GM12873 (cell line): ENCODE data around the gene MAPK10.

ENCODE experiments used
- TF ChIP-seq, protein P1 (sequence below): IDR thresholded peaks from 2 replicates; pipeline ENCODE4 v1.5.1; 2012; ENCODE audit warnings: low read depth, mild to moderate bottlenecking, moderate library complexity, low read length, control low read depth; ENCODE audit not compliant: insufficient read depth; ENCODE audit errors: missing control alignments

The MAPK10 gene

DNA sequence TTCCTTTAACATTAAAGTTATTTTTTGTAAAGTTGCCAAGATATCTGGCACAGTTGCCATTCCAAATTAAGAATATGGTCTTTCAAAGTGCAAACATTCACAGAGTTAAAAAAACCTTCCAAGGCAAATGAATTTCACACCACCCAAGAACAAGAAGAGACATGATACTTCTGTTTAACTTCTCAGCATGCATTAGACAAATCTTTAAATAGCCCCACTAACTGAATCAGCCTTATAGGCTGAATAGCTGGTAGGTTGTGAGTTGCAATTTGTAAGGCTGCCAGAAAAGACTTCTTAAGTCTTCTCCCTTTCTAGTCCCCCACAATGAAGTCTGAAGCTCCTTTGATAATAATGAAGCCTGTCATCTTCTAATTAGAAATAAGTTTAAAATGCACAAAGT lies 95.6 kb downstream of the MAPK10 start:
- TF ChIP-seq, protein P1, sequence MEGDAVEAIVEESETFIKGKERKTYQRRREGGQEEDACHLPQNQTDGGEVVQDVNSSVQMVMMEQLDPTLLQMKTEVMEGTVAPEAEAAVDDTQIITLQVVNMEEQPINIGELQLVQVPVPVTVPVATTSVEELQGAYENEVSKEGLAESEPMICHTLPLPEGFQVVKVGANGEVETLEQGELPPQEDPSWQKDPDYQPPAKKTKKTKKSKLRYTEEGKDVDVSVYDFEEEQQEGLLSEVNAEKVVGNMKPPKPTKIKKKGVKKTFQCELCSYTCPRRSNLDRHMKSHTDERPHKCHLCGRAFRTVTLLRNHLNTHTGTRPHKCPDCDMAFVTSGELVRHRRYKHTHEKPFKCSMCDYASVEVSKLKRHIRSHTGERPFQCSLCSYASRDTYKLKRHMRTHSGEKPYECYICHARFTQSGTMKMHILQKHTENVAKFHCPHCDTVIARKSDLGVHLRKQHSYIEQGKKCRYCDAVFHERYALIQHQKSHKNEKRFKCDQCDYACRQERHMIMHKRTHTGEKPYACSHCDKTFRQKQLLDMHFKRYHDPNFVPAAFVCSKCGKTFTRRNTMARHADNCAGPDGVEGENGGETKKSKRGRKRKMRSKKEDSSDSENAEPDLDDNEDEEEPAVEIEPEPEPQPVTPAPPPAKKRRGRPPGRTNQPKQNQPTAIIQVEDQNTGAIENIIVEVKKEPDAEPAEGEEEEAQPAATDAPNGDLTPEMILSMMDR = no peak

DNA sequence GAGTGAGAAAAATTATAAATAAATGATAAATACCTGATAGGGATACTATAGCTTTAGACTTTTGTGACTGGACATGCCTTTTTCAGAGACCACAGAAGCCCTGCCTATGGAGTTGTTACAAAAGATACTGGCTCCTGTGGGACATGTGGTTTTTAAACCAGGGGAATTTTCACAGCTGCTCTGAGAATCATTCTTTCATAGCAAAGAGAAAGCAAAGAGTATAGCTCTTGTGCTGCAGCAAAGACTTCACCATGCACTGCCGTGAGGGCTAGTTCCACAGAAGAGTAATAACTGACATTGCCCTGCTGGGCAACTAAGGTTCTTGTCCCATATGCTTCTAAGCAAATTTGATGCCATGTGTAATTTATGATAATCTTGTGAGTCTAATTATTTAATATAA lies 98.2 kb downstream of the MAPK10 start:
- TF ChIP-seq, protein P1 = no peak

DNA sequence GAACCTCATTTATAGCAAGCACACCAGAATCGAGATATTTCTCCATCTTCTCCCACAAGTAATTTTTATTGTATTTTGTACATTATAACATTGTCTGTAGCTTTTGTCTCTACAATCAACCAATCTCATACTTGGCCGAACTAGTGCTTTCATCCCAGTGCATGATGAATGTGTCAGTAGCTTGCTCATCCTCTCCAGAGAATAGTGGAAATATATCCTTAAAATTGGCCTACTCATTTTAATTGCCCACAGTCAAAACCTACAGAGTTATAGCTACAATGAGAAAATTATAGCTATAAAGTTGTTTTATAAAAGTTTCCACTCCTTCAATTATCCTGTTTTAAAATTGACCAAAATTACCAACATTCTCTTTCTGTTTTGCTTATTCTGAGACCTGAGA lies 103.8 kb downstream of the MAPK10 start:
- TF ChIP-seq, protein P1 = no peak

DNA sequence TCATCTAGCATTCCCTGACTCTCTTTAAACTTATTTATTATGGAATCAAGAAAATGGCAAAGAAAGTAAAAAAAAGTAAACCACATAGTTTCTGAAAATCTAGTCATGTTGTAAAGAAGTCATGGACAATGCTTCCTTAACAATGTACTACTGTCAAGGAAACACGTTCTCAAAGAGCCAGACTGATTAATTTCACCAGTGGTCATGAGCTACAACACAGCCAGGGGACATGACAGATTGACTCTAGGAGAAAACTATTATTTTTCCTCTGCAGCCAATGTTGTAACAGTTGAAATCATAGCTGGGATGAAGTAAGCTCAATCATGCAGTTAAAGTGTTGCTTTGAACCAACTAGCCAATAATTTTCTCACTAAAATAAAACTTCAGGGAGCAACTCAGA lies 109.2 kb downstream of the MAPK10 start:
- TF ChIP-seq, protein P1 = no peak

DNA sequence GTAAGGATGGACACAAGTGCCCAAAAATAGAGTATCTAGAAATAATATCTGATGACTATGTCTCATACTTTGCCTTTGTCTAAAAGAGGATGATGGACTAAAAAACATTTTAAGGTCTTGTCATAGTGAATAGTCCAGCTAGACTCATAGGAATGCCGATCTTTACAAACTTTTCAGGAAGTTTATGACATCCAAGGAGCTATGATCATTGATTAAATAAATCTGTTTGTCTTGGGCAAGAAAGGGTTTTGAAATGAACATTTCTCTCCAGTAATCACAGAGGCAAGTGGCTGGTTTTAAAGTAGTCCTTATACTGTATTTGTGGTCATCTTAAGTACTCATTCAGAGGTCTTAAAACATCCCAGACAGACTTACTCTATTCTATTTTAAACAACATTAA lies 109.8 kb downstream of the MAPK10 start:
- TF ChIP-seq, protein P1 = no peak

DNA sequence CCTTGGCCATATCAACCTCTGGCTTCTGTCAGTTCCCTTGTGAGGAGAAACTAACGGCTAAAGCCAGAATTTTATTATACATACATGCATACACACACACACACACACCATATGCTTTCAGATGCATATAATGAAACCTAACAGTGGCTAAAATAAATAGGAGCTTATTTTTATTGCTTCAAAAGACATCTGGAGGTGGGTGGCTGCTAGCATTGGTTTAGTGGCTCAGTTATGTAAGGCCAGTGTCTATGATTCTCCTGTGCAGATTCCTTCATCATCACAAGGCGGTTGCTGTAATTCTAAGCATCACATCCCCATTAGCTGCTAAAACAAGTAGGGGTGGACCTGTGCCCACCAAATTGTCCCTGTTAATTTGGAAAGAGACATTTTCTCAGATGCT lies 110.8 kb downstream of the MAPK10 start:
- TF ChIP-seq, protein P1 = no peak

DNA sequence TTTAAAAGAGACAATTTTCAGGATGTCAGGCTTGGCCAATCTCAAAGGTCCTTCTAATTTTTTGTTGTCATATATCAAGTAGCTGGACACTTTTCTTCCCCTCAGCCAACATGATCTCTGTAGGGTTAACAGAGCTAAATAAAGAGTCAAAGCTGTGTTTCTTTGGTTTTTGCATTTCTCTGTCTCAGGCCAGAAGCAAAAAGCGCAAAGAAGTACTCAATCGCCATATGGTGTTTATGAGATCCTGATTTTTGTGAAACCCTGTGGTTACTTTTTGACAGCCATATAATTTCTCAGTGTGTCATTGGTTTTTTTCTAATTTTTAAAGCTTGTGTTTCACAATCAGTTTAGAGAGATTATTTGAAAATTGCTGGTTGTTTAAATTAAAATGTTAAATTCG lies 111.9 kb downstream of the MAPK10 start:
- TF ChIP-seq, protein P1 = no peak
